Right lobe of liver (tissue), 6 donors: Measurements from ENCODE around the gene BMP4. TPM values are rescaled to one million over a fixed set of nuclear protein-coding genes. Genes with fewer than 3 reads are reported as not detected.

Experiments used
- ATAC-seq, 4 donors: fragments of 200-7000 bp; cut with Tn5 transposase; one replicate each; pipeline ENCODE4 v1.9.1; 2020; ENCODE audit warnings: mild to moderate bottlenecking in 4 of 4, moderate library complexity in 4 of 4
- DNase-seq, 3 donors: peaks; one replicate each; pipeline ENCODE4 v3.0.0-alpha.2; 2020
- H3K27ac ChIP-seq, 3 donors: fragments of 200-600 bp; one replicate each; pipeline ENCODE4 v1.8.0; 2022
- H3K27me3 ChIP-seq, 2 donors: fragments of 200-600 bp; one replicate each; pipeline ENCODE4 v1.8.0; 2022
- H3K36me3 ChIP-seq, 4 donors: fragments of 200-600 bp; sonication (generic) in 1 of 4; one replicate each; pipeline versions ENCODE4 v1.5.1 to v1.8.0; 2017 to 2022; ENCODE audit warnings: control low read depth in 1 of 4
- H3K4me1 ChIP-seq, 4 donors: fragments of 200-600 bp; sonication (generic) in 1 of 4; one replicate each; pipeline versions ENCODE4 v1.5.1 to v1.8.0; 2017 to 2022; ENCODE audit warnings: control low read depth in 1 of 4
- H3K4me3 ChIP-seq, 3 donors: fragments of 200-600 bp; one replicate each; pipeline ENCODE4 v1.8.0; 2022
- H3K9me3 ChIP-seq, 4 donors: fragments of 200-600 bp; sonication (generic) in 1 of 4; one replicate each; pipeline versions ENCODE4 v1.5.1 to v1.8.0; 2017 to 2022; ENCODE audit warnings: control low read depth in 1 of 4
- POLR2A ChIP-seq: fragments of 450-650 bp; IDR thresholded peaks from one replicate; pipeline ENCODE4 v1.6.1; 2017; ENCODE audit warnings: antibody characterized with exemption, mild to moderate bottlenecking
- WGBS: methylation state at CpG from one replicate; pipeline ENCODE4 v1.1.6; 2018; ENCODE audit warnings: low coverage, low lambda C conversion rate; ENCODE audit not compliant: insufficient coverage; ENCODE audit errors: missing lambda C conversion rate; 5-methylcytosine and 5-hydroxymethylcytosine counted together
- intact Hi-C, 2 donors: fragments of 100-400 bp; cut with DNase I; formaldehyde crosslinking; loops; one replicate each; pipeline versions ENCODE4 v1.11.2 to v1.14.1; 2022
- total RNA-seq, 6 experiments: library from RNA; depleted of rRNA in 2 of 6; stranded (reverse); fragments of >200 nt in 2 of 6; fragmentation: NEBNext Ultra II Directional in 3 of 6; extraction: Animal tissue kit (Norgen Biotek cat#: 25700) in 3 of 6; gene quantifications; one replicate each; pipeline versions ENCODE4 v1.1.0 to v1.2.4, GENCODE V29; 2016 to 2023
- TF ChIP-seq, protein P1 (sequence below), 4 donors: fragments of 200-600 bp in 3 of 4; fragments of 450-650 bp in 1 of 4; IDR thresholded peaks; one replicate each; pipeline versions ENCODE4 v1.5.1 to v1.8.0; 2016 to 2022; ENCODE audit warnings: antibody characterized with exemption in 4 of 4, mild to moderate bottlenecking in 2 of 4
- donor health status: DM: no; HTN: yes; CAD: no.
- donor health status: DM: no; HTN: no; CAD: no.
- donor health status: DM: no; HTN: no; CAD: no.
- donor health status: DM: no; HTN: yes; CAD: no.
- donor health status: DM: no; HTN: yes; CAD: no.

BMP4 gene
- total RNA-seq, 6 experiments from 2014 or later, result 1.8 to 3.1 (median 2.4) TPM

DNA sequence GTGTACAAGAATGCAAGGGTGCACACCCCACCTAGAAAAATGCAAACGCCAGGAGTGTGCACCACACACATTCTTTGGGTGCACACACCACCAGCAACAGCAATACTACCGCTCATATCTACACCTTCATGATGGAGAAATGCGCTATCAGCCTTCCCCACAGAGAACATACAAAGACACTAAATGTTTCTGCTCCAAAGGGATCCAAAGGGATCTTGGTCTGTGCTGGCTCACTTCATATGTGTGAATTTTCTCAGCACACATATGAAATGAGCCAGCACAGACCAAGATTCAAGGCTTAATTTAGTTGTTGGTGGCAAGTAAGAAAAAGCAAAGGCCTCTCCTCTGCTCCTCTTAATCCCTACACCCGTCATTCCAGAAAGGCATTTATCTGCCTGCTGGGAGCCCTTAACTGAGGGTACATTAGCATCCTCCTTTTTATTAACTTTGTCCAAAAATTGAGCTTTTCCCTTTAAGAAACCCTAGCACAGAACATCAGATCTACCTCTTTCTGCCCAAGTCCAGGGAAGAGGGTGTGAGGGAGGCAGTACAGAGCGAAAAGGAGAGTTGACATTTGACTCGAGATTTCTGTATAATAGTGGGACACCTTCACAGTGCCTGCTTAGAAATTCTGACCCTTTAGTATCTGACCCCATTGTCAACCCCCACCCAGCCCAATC is 8.3 kb downstream of the BMP4 start:
- no peak for DNase-seq
- Histone ChIP-seq H3K27ac (no peak overlapping the region), H3K4me1 (peaks cover 0 to 9% (median 2%) of the 10 kb centered on the region in 4 donors), H3K4me3 (no peak overlapping the region), H3K27me3 (no peaks in the 10 kb centered on the region), H3K36me3 (no peaks in the 10 kb centered on the region), H3K9me3 (no peaks in the 10 kb centered on the region)
- TF ChIP-seq, protein P1, sequence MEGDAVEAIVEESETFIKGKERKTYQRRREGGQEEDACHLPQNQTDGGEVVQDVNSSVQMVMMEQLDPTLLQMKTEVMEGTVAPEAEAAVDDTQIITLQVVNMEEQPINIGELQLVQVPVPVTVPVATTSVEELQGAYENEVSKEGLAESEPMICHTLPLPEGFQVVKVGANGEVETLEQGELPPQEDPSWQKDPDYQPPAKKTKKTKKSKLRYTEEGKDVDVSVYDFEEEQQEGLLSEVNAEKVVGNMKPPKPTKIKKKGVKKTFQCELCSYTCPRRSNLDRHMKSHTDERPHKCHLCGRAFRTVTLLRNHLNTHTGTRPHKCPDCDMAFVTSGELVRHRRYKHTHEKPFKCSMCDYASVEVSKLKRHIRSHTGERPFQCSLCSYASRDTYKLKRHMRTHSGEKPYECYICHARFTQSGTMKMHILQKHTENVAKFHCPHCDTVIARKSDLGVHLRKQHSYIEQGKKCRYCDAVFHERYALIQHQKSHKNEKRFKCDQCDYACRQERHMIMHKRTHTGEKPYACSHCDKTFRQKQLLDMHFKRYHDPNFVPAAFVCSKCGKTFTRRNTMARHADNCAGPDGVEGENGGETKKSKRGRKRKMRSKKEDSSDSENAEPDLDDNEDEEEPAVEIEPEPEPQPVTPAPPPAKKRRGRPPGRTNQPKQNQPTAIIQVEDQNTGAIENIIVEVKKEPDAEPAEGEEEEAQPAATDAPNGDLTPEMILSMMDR (IDR thresholded peaks at IDR 0.05), result no peak
- TF ChIP-seq POLR2A, result no peak
- ATAC-seq, result no peak
- WGBS, result 85% methylated on average over 6 of the region's 6 CpGs
- intact Hi-C loops, result no loop called here

DNA sequence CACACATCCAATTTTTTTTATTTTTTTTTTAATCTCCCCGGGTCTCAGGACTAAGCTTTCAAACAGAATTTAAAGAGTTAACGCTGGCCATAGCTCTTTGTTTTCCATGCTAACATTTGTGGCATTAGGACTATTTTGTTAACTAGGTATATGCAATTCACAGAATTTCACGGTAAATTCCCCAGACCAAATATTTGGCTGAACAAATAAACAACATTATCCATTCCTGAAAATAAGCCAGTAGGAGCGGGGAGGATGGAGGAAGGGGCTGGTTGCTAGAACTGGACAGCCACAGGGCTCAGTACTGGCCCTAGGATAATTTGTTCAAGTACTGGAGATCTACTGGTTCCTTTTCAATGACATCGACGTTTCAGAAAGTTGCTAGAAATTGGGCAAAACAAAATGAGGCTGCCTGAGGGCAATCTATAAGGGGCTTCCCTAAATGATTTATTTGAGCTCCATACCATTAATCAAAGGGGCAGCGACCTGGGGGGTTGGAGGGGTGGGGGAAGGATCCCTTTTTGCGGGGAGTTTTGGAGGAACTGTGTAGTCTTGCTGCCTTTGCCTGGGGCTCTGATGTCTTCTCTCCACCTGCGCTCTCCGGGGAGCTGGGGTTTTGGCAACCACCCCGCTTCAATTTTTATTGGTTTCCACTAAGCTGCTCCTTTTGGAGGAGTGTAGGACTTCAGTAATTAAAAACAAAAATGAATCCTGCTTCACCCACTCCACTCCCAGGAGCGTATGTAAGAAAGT is 9.0 kb downstream of the BMP4 start:
- peak in 2 of 4 donors; percentile 17 to 25 for ATAC-seq
- WGBS, result 50% methylated on average over 12 of the region's 12 CpGs
- no peak for TF ChIP-seq POLR2A
- TF ChIP-seq, protein P1 (IDR thresholded peaks at IDR 0.05), result no peak

DNA sequence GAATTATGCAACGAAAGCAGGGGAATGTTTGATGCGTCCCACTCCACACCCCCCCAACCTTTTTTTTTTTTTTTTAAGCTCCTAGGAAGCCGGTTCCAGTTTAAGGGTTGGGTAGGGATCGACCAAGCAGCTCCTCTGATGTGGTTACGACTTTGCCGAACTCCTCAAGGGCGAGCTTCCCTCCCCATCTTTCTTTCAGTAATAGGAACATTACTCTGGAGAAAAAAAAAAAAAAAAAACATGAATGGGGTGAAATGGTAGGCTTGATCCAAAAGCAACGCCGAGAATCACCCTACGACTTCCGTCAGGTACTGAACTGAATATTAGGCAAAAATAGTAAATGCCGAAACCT is 9.6 kb downstream of the BMP4 start:
- intact Hi-C loops, result no loop called here
- H3K27me3 ChIP-seq, result no peaks in the 10 kb centered on the region
- WGBS, result 22% methylated on average over 12 of the region's 12 CpGs

More for the DNA sequence above, 9.0 kb downstream of the BMP4 start:
- H3K27me3 ChIP-seq, result no peaks in the 10 kb centered on the region
- H3K27ac ChIP-seq, result no peak overlapping the region
- H3K4me1 ChIP-seq, result peaks cover 0 to 11% (median 2%) of the 10 kb centered on the region in 4 donors
- H3K36me3 ChIP-seq, result no peaks in the 10 kb centered on the region
- H3K9me3 ChIP-seq, result no peaks in the 10 kb centered on the region
- intact Hi-C loops, result no loop called here
- DNase-seq, result no peak
- H3K4me3 ChIP-seq, result peak overlapping the region in 1 of 3 donors; percentile 53

DNA sequence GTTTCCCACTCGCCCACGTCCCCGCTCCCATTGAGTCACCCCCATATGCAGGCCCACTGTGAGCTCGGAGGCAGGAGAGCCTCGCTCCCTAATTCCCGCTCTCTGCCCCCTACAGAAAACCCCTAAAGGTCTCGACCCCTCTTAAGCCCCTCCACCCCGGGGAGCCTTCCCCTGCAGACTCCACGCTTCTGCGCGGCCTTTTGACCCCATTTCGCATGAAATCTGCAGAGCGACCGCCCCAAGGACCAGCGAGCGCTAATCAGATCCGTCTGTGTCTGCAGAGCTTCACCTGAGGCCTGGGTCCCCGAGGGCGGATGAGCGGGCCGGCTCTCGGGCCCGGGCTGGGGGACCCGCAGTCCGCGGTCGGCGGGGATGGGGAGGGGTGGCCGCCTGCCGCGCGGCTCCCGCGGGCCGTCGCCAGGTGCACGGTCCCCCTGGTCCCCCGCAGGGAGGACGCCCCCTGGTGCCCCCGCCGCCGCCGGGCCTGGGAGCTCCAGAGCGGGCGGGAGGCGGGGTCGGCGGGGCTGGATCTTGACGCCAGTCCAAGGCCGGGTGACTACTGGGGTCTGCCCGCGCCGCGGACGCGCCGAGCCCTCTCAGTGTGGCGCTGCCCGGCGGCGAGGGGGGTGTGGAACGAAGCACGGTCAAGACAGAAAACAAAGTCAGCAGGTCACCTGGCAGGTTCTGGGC is 10.1 kb downstream of the BMP4 start:
- H3K4me3 ChIP-seq, result peak overlapping the region; percentile 44 to 55 (median 53)
- H3K4me1 ChIP-seq, result peaks cover 0 to 11% (median 2%) of the 10 kb centered on the region in 4 donors
- TF ChIP-seq POLR2A, result no peak
- TF ChIP-seq, protein P1 (IDR thresholded peaks at IDR 0.05), result peak in 3 of 4 donors; percentile 10 to 13 (median 12)
- DNase-seq (peak; percentile 44 to 63 (median 54)), ATAC-seq (peak; percentile 67 to 84 (median 77))
- no peaks in the 10 kb centered on the region for H3K9me3 ChIP-seq
- H3K36me3 ChIP-seq, result no peaks in the 10 kb centered on the region
- intact Hi-C loops, result no loop called here
- 11% methylated on average over 20 of the region's 63 CpGs for WGBS
- no peaks in the 10 kb centered on the region for H3K27me3 ChIP-seq
- H3K27ac ChIP-seq, result peak overlapping the region in 1 of 3 donors; percentile 21

More for the DNA sequence above, 9.6 kb downstream of the BMP4 start:
- Histone ChIP-seq H3K4me3 (peak overlapping the region; percentile 44 to 55 (median 53)), H3K9me3 (no peaks in the 10 kb centered on the region), H3K36me3 (no peaks in the 10 kb centered on the region), H3K4me1 (peaks cover 0 to 11% (median 2%) of the 10 kb centered on the region in 4 donors), H3K27ac (no peak overlapping the region)
- no peak for TF ChIP-seq POLR2A
- TF ChIP-seq, protein P1 (IDR thresholded peaks at IDR 0.05), result no peak
- ATAC-seq (no peak), DNase-seq (no peak)
